ENCODE data around the gene NUDT3. TPM values are rescaled to one million over a fixed set of nuclear protein-coding genes. Genes with fewer than 3 reads are reported as not detected.
"Not testable (repeated sequence)": the region's sequence is repeated elsewhere in the genome, so short reads cannot be mapped to it uniquely, and the experiment has no call there.

NUDT3 gene
- total RNA-seq, 1 donor from 2014 or later = 33.3 TPM

DNA sequence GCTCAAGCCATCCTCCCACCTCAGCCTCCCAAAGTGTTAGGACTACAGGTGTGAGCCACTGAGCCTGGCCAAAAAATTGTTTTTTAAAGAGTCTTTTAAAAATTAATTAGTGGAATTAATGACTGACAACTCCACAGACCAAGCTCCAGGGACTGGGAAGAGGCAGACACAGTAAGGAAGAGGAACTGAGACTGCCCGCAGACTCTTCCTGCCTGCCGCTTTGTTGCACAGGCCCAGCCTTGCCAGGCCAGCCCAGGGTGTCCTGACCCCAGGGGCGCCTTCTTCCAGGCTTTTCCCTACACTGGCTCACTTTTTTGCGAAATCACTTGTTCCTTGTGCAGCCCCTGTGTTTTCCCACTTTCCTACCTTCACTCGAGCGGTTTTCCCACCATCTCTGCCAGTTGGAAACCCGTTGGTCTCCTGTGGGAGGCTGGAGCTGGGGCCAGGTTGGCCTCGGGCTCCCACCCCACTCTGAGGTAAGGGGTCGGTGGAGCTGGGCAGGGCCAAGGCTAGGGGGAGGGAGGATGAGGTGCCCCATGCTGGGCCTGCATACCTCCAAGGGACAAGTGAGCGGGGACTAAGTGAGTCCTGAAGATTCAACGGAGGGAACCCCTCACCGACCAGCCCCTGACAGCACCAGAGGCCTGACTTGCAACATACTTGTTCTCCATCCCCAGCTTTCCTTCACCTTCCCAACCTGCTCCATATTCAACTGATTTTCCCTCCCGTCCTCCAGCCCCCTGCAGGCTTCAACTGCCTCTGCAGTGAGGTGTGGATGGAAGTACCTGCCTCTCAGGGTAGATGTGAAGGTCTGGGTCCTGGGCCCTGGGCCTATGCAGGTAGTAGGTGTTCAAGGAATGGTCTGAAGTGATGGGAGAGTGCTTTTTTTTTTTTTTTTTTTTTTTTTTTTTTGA is 120.2 kb downstream of the NUDT3 start:
- Mint-ChIP-seq H3K27me3 (ENCODE audit: low read depth) (no peaks in the 10 kb centered on the region), H3K27ac (no peak overlapping the region), H3K36me3 (no peaks in the 10 kb centered on the region), H3K4me3 (no peak overlapping the region), H3K4me1 (peaks cover 4% of the 10 kb centered on the region), H3K9me3 (no peaks in the 10 kb centered on the region)
- TF ChIP-seq, protein P1, sequence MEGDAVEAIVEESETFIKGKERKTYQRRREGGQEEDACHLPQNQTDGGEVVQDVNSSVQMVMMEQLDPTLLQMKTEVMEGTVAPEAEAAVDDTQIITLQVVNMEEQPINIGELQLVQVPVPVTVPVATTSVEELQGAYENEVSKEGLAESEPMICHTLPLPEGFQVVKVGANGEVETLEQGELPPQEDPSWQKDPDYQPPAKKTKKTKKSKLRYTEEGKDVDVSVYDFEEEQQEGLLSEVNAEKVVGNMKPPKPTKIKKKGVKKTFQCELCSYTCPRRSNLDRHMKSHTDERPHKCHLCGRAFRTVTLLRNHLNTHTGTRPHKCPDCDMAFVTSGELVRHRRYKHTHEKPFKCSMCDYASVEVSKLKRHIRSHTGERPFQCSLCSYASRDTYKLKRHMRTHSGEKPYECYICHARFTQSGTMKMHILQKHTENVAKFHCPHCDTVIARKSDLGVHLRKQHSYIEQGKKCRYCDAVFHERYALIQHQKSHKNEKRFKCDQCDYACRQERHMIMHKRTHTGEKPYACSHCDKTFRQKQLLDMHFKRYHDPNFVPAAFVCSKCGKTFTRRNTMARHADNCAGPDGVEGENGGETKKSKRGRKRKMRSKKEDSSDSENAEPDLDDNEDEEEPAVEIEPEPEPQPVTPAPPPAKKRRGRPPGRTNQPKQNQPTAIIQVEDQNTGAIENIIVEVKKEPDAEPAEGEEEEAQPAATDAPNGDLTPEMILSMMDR (IDR thresholded peaks at IDR 0.05; ENCODE audit: unreplicated experiment) = no peak
- DNase-seq (ENCODE audit: low spot score in 2 of 2, unreplicated experiment in 2 of 2) = no peak

DNA sequence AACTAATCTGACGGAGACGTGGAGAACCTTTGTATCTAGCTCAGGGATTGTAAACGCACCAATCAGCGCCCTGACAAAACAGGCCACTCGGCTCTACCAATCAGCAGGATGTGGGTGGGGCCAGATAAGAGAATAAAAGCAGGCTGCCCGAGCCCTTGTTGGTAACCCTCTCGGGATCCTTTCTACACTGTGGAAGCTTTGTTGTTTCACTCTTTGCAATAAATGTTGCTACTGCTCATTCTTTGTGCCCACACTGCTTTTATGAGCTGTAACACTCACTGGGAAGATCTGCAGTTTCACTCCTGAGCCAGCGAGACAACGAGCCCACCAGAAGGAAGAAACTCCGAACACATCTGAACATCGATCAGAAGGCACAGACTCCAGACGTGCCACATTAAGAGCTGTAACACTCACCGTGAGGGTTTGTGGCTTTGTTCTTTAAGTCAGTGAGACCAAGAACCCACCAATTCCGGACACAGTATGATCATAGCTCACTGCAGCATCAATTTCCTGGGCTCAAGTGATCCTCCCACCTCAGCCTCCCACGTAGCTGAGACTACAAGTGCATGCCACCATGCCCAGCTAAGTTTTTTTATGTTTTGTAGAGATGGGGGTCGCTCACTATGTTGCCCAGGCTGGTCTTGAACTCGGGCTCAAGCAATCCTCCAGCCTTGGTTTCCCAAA is 122.7 kb downstream of the NUDT3 start:
- not testable (repeated sequence) for H3K27me3 Mint-ChIP-seq (ENCODE audit: low read depth)

DNA sequence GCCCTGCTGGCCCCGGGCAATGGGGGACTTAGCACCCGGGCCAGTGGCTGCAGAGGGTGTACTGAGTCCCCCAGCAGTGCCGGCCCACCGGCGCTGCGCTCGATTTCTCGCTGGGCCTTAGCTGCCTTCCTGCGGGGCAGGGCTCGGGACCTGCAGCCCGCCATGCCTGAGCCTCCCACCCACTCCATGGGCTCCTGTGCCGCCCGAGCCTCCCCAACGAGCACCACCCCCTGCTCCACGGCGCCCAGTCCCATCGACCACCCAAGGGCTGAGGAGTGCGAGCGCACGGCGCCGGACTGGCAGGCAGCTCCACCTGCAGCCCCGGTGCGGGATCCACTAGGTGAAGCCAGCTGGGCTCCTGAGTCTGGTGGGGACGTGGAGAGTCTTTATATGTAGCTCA is 123.3 kb downstream of the NUDT3 start:
- not testable (repeated sequence) for H3K27me3 Mint-ChIP-seq (ENCODE audit: low read depth); H3K4me1 Mint-ChIP-seq; H3K4me3 Mint-ChIP-seq; H3K36me3 Mint-ChIP-seq; DNase-seq (ENCODE audit: low spot score in 2 of 2, unreplicated experiment in 2 of 2); H3K27ac Mint-ChIP-seq
- H3K9me3 Mint-ChIP-seq = peaks cover 13% of the 10 kb centered on the region

More for the DNA sequence above, 122.7 kb downstream of the NUDT3 start:
- H3K27ac Mint-ChIP-seq; DNase-seq (ENCODE audit: low spot score in 2 of 2, unreplicated experiment in 2 of 2); H3K4me1 Mint-ChIP-seq; H3K4me3 Mint-ChIP-seq; H3K36me3 Mint-ChIP-seq: not testable (repeated sequence)
- H3K9me3 Mint-ChIP-seq = peaks cover 13% of the 10 kb centered on the region

DNA sequence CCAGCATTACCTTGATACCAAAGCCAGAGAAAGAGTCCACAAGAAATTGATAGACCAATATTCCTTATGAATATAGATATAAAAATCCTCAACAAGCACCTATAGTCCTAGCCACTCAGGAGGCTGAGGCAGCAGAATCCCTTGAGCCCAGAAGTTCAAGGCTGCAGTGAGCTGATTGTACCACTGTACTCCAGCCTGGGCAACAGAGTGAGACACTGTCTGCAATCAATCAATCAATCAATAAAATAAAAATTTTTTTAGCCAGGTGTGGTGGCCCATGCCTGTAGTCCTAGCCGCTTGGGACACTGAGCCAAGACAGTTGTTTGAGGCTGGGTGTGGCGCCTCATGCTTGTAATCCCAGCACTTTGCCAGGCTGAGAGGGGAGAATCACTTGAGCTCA is 124.7 kb downstream of the NUDT3 start:
- Mint-ChIP-seq H3K36me3 (peaks cover 13% of the 10 kb centered on the region), H3K27ac (no peak overlapping the region), H3K4me3 (no peak overlapping the region), H3K27me3 (ENCODE audit: low read depth) (no peaks in the 10 kb centered on the region), H3K4me1 (no peaks in the 10 kb centered on the region), H3K9me3 (peaks cover 21% of the 10 kb centered on the region)
- TF ChIP-seq, protein P1 (IDR thresholded peaks at IDR 0.05; ENCODE audit: unreplicated experiment) = no peak
- DNase-seq (ENCODE audit: low spot score in 2 of 2, unreplicated experiment in 2 of 2) = no peak

DNA sequence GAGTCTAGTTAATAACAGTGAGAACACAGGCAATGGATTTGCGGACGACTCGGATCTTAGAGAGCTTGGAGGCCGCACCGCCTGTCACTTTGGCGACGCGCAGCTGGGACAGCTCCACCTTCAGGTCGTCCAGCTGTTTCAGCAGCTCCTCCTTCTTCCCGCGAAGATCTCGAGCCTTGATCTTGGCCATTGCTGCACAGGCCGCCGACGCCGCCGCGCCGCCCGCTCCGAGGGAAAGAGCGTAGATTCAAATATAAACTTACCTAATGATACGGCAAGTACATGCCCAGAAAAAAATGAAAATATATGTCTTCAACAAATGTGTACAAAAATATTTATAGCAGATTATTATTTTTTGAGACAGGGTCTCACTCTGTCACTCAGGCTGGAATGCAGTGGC is 129.0 kb downstream of the NUDT3 start:
- not testable (repeated sequence) for DNase-seq (ENCODE audit: low spot score in 2 of 2, unreplicated experiment in 2 of 2); H3K27me3 Mint-ChIP-seq (ENCODE audit: low read depth); H3K4me3 Mint-ChIP-seq; H3K27ac Mint-ChIP-seq; H3K4me1 Mint-ChIP-seq
- Mint-ChIP-seq H3K9me3 (peaks cover 27% of the 10 kb centered on the region), H3K36me3 (peaks cover 14% of the 10 kb centered on the region)

DNA sequence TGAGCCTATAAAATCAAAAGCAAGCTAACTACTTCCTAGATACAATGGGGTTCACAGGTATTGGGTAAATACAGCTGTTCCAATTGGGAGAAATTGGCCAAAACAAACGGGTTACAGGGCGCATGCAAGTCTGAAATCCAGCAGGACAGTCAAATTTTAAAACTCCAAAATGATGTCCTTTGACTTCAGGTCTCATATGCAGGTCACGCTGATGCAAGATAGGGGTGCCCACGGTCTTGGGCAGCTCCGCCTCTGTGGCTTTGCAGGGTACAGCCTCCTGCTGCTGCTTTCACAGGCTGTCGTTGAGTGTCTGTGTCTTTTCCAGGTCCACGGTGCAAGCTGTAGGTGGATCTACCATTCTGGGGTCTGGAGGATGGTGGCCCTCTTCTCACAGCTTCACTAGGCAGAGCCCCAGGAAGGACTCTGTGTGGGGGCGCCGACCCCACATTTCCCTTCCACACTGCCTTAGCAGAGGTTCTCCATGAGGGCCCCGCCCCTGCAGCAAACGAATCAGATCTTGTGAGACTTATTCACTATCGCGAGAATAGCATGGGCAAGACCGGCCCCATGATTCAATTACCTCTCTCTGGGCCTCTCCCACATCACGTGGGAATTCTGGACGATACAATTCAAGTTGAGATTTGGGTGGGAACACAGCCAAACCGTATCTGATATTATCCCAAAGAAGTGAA is 131.7 kb downstream of the NUDT3 start:
- DNase-seq (ENCODE audit: low spot score in 2 of 2, unreplicated experiment in 2 of 2) = no peak
- TF ChIP-seq, protein P1 (IDR thresholded peaks at IDR 0.05; ENCODE audit: unreplicated experiment) = no peak
- Mint-ChIP-seq H3K4me1 (no peaks in the 10 kb centered on the region), H3K27ac (no peak overlapping the region), H3K4me3 (no peak overlapping the region), H3K9me3 (peaks cover 22% of the 10 kb centered on the region), H3K36me3 (peaks cover 14% of the 10 kb centered on the region), H3K27me3 (ENCODE audit: low read depth) (no peaks in the 10 kb centered on the region)

Data from mesothelial cell of epicardium (in vitro differentiated cells).